ENCODE measurements around the gene CCDC18. TPM values are rescaled to one million over a fixed set of nuclear protein-coding genes. Genes with fewer than 3 reads are reported as not detected.
A peak's percentile ranks its signal among the peaks of the same experiment; 100 is the strongest.

The CCDC18 gene
- 14.0 TPM for polyA plus RNA-seq (2013, experiment 1 of 2)
- polyA plus RNA-seq (2013, experiment 2 of 2): 14.5 TPM

GRCh38 chr1:93180723-93181613 lies at the start of gene CCDC18:
Gene CCDC18, plus strand, starts transcription at chr1:93180724. Its CDS starts 2,638 bp downstream, at chr1:93183362.
- peak within 1 kb of the TSS; percentile 93 for H3K9ac ChIP-seq (ENCODE audit: low read depth, low read length, poor library complexity)
- H2BK15ac ChIP-seq (ENCODE audit: low read length): peak within 1 kb of the TSS; percentile 2
- H3K36me3 ChIP-seq (replicated peaks in 1 of 2; ENCODE audit: control insufficient read depth in 2 of 2, insufficient read depth in 2 of 2, low read length in 2 of 2): peaks cover 0 to 24% of the 10 kb centered on the region in 2 donors
- peak within 1 kb of the TSS; percentile 46 for H3K23ac ChIP-seq (ENCODE audit: low read depth, low read length, poor library complexity)
- H3K14ac ChIP-seq (ENCODE audit: low read length): peak within 1 kb of the TSS; percentile 98
- no peak within 1 kb of the TSS for H2BK120ac ChIP-seq (ENCODE audit: low read depth, low read length)
- peaks cover 2% of the 10 kb centered on the region for H3K79me1 ChIP-seq (ENCODE audit: low read depth, low read length)
- peak within 1 kb of the TSS; percentile 78 for H2BK12ac ChIP-seq (ENCODE audit: low read length)
- H2BK5ac ChIP-seq (ENCODE audit: low read length): peak within 1 kb of the TSS; percentile 91
- no peak within 1 kb of the TSS for H2AK5ac ChIP-seq (ENCODE audit: low read depth, low read length)
- WGBS, 2 donors (ENCODE audit: extremely low coverage in 2 of 2, insufficient read length in 2 of 2, insufficient replicate concordance in 1 of 2): no CpG with 5 or more reads among the region's 43 CpGs
- H3K4me3 ChIP-seq (ENCODE audit: low read length in 2 of 2): peak within 1 kb of the TSS; percentile 84 to 99
- H3K27ac ChIP-seq (replicated peaks; ENCODE audit: low read length): peak within 1 kb of the TSS; percentile 93
- H4K91ac ChIP-seq (ENCODE audit: low read depth, low read length, poor library complexity): peak within 1 kb of the TSS; percentile 6
- no peak for DNase-seq (ENCODE audit: low spot score)
- H3K4me1 ChIP-seq (ENCODE audit: control insufficient read depth in 2 of 2, insufficient read depth in 1 of 2, low read depth in 1 of 2, low read length in 2 of 2): peaks cover 1 to 3% of the 10 kb centered on the region in 2 donors
- no peak within 1 kb of the TSS for H4K8ac ChIP-seq (ENCODE audit: low read depth, low read length)
- H3K9me3 ChIP-seq (replicated peaks in 1 of 2; ENCODE audit: control insufficient read depth in 2 of 2, insufficient read depth in 1 of 2, low read depth in 1 of 2, low read length in 2 of 2): no peaks in the 10 kb centered on the region
- peak within 1 kb of the TSS; percentile 77 for H3K4me2 ChIP-seq (ENCODE audit: insufficient read depth, low read length, poor library complexity, severe bottlenecking)
- H3K27me3 ChIP-seq (ENCODE audit: control insufficient read depth in 3 of 3, insufficient read depth in 3 of 3, low read depth in 1 of 3, low read length in 3 of 3): no peaks in the 10 kb centered on the region
- H3K18ac ChIP-seq (ENCODE audit: low read length): peak within 1 kb of the TSS; percentile 99
- H3K4ac ChIP-seq (ENCODE audit: low read length): no peak within 1 kb of the TSS
- peak within 1 kb of the TSS; percentile 93 for H2AFZ ChIP-seq (ENCODE audit: low read length)

- Histone ChIP-seq H3K36me3 (replicated peaks in 1 of 2; ENCODE audit: control insufficient read depth in 2 of 2, insufficient read depth in 2 of 2, low read length in 2 of 2) (peaks cover 7 to 100% of the 10 kb centered on the region in 2 donors), H3K4me3 (ENCODE audit: low read length in 2 of 2) (no peak overlapping the region), H3K79me1 (ENCODE audit: low read depth, low read length) (no peaks in the 10 kb centered on the region), H3K23ac (ENCODE audit: low read depth, low read length, poor library complexity) (no peak overlapping the region), H2BK15ac (ENCODE audit: low read length) (no peak overlapping the region), H2BK120ac (ENCODE audit: low read depth, low read length) (no peak overlapping the region), H3K27me3 (ENCODE audit: control insufficient read depth in 3 of 3, insufficient read depth in 3 of 3, low read depth in 1 of 3, low read length in 3 of 3) (no peaks in the 10 kb centered on the region), H2AK5ac (ENCODE audit: low read depth, low read length) (no peak overlapping the region), H2BK12ac (ENCODE audit: low read length) (no peak overlapping the region), H3K4me1 (ENCODE audit: control insufficient read depth in 2 of 2, insufficient read depth in 1 of 2, low read depth in 1 of 2, low read length in 2 of 2) (no peaks in the 10 kb centered on the region), H2AFZ (ENCODE audit: low read length) (no peak overlapping the region), H3K9me3 (replicated peaks in 1 of 2; ENCODE audit: control insufficient read depth in 2 of 2, insufficient read depth in 1 of 2, low read depth in 1 of 2, low read length in 2 of 2) (no peaks in the 10 kb centered on the region), H3K27ac (replicated peaks; ENCODE audit: low read length) (no peak overlapping the region), H3K14ac (ENCODE audit: low read length) (no peak overlapping the region), H4K8ac (ENCODE audit: low read depth, low read length) (no peak overlapping the region), H3K18ac (ENCODE audit: low read length) (no peak overlapping the region), H2BK5ac (ENCODE audit: low read length) (no peak overlapping the region), H3K9ac (ENCODE audit: low read depth, low read length, poor library complexity) (no peak overlapping the region), H3K4me2 (ENCODE audit: insufficient read depth, low read length, poor library complexity, severe bottlenecking) (no peak overlapping the region), H3K4ac (ENCODE audit: low read length) (no peak overlapping the region), H4K91ac (ENCODE audit: low read depth, low read length, poor library complexity) (no peak overlapping the region)
- no peak for DNase-seq (ENCODE audit: low spot score)
These were observed 47.9 kb upstream of the CCDC18 start for GRCh38 chr1:93132638-93133037.

- Histone ChIP-seq H2BK12ac (ENCODE audit: low read length) (no peak overlapping the region), H3K18ac (ENCODE audit: low read length) (no peak overlapping the region), H3K36me3 (replicated peaks in 1 of 2; ENCODE audit: control insufficient read depth in 2 of 2, insufficient read depth in 2 of 2, low read length in 2 of 2) (peaks cover 7 to 100% of the 10 kb centered on the region in 2 donors), H2BK5ac (ENCODE audit: low read length) (no peak overlapping the region), H4K91ac (ENCODE audit: low read depth, low read length, poor library complexity) (no peak overlapping the region), H3K79me1 (ENCODE audit: low read depth, low read length) (peaks cover under 1% of the 10 kb centered on the region), H3K27me3 (ENCODE audit: control insufficient read depth in 3 of 3, insufficient read depth in 3 of 3, low read depth in 1 of 3, low read length in 3 of 3) (no peaks in the 10 kb centered on the region), H3K14ac (ENCODE audit: low read length) (no peak overlapping the region), H2AK5ac (ENCODE audit: low read depth, low read length) (no peak overlapping the region), H2BK15ac (ENCODE audit: low read length) (no peak overlapping the region), H2AFZ (ENCODE audit: low read length) (no peak overlapping the region), H3K4me2 (ENCODE audit: insufficient read depth, low read length, poor library complexity, severe bottlenecking) (no peak overlapping the region), H3K4ac (ENCODE audit: low read length) (no peak overlapping the region), H4K8ac (ENCODE audit: low read depth, low read length) (no peak overlapping the region), H3K9me3 (replicated peaks in 1 of 2; ENCODE audit: control insufficient read depth in 2 of 2, insufficient read depth in 1 of 2, low read depth in 1 of 2, low read length in 2 of 2) (no peaks in the 10 kb centered on the region), H3K23ac (ENCODE audit: low read depth, low read length, poor library complexity) (no peak overlapping the region), H3K4me1 (ENCODE audit: control insufficient read depth in 2 of 2, insufficient read depth in 1 of 2, low read depth in 1 of 2, low read length in 2 of 2) (no peaks in the 10 kb centered on the region), H3K9ac (ENCODE audit: low read depth, low read length, poor library complexity) (no peak overlapping the region), H3K27ac (replicated peaks; ENCODE audit: low read length) (no peak overlapping the region), H3K4me3 (ENCODE audit: low read length in 2 of 2) (no peak overlapping the region), H2BK120ac (ENCODE audit: low read depth, low read length) (no peak overlapping the region)
- DNase-seq (ENCODE audit: low spot score): no peak
- no CpG with 5 or more reads among the region's 5 CpGs for WGBS, 2 donors (ENCODE audit: extremely low coverage in 2 of 2, insufficient read length in 2 of 2, insufficient replicate concordance in 1 of 2)
These were observed 44.1 kb upstream of the CCDC18 start for GRCh38 chr1:93136445-93136844.

- no peak overlapping the region for H2BK120ac ChIP-seq (ENCODE audit: low read depth, low read length)
- no peak for DNase-seq (ENCODE audit: low spot score)
- H3K9me3 ChIP-seq (replicated peaks in 1 of 2; ENCODE audit: control insufficient read depth in 2 of 2, insufficient read depth in 1 of 2, low read depth in 1 of 2, low read length in 2 of 2): no peaks in the 10 kb centered on the region
- no peak overlapping the region for H3K4ac ChIP-seq (ENCODE audit: low read length)
- no peak overlapping the region for H2AFZ ChIP-seq (ENCODE audit: low read length)
- H3K4me1 ChIP-seq (ENCODE audit: control insufficient read depth in 2 of 2, insufficient read depth in 1 of 2, low read depth in 1 of 2, low read length in 2 of 2): no peaks in the 10 kb centered on the region
- no peak overlapping the region for H3K4me3 ChIP-seq (ENCODE audit: low read length in 2 of 2)
- no peak overlapping the region for H4K8ac ChIP-seq (ENCODE audit: low read depth, low read length)
- no peak overlapping the region for H3K9ac ChIP-seq (ENCODE audit: low read depth, low read length, poor library complexity)
- H2AK5ac ChIP-seq (ENCODE audit: low read depth, low read length): no peak overlapping the region
- peaks cover 7 to 99% of the 10 kb centered on the region in 2 donors for H3K36me3 ChIP-seq (replicated peaks in 1 of 2; ENCODE audit: control insufficient read depth in 2 of 2, insufficient read depth in 2 of 2, low read length in 2 of 2)
- H4K91ac ChIP-seq (ENCODE audit: low read depth, low read length, poor library complexity): no peak overlapping the region
- H3K79me1 ChIP-seq (ENCODE audit: low read depth, low read length): peaks cover 3% of the 10 kb centered on the region
- no peak overlapping the region for H3K27ac ChIP-seq (replicated peaks; ENCODE audit: low read length)
- no peak overlapping the region for H3K14ac ChIP-seq (ENCODE audit: low read length)
- no peaks in the 10 kb centered on the region for H3K27me3 ChIP-seq (ENCODE audit: control insufficient read depth in 3 of 3, insufficient read depth in 3 of 3, low read depth in 1 of 3, low read length in 3 of 3)
- WGBS, 2 donors (ENCODE audit: extremely low coverage in 2 of 2, insufficient read length in 2 of 2, insufficient replicate concordance in 1 of 2): no CpG with 5 or more reads among the region's 3 CpGs
- H2BK5ac ChIP-seq (ENCODE audit: low read length): no peak overlapping the region
- H2BK12ac ChIP-seq (ENCODE audit: low read length): no peak overlapping the region
- no peak overlapping the region for H3K4me2 ChIP-seq (ENCODE audit: insufficient read depth, low read length, poor library complexity, severe bottlenecking)
- H2BK15ac ChIP-seq (ENCODE audit: low read length): no peak overlapping the region
- no peak overlapping the region for H3K18ac ChIP-seq (ENCODE audit: low read length)
- H3K23ac ChIP-seq (ENCODE audit: low read depth, low read length, poor library complexity): no peak overlapping the region
These were observed 42.8 kb upstream of the CCDC18 start for GRCh38 chr1:93137604-93138292.
